Measurements from ENCODE around the gene SUSD5.
A peak's percentile ranks its signal among the peaks of the same experiment; 100 is the strongest.
"Not testable (repeated sequence)": the region's sequence is repeated elsewhere in the genome, so short reads cannot be mapped to it uniquely, and the experiment has no call there.

Gene SUSD5

GRCh38 chr3:33152363-33153360 is 65.9 kb downstream of the SUSD5 start:
- peak; percentile 14 for DNase-seq (ENCODE audit: low spot score)

DNA sequence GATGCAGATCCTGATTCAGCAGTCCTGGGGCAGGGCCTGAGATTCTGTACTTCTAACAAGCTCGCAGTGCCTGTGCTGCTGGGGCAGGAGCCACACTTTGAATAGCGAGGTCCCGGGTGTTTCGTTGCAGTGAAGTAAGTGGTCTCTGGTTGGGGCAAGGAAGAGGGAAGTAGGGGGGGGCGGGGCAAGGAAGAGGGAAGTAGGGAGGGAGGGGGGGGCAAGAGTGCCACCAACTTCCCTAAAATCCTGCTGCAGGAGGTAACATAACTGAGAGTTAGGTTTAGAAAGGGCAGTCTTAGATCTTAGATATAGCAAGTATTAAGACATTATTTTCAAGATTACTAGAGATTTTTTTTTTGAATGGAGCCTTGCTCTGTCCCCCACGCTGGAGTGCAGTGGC is 69.3 kb downstream of the SUSD5 start:
- DNase-seq (ENCODE audit: low spot score) = no peak

DNA sequence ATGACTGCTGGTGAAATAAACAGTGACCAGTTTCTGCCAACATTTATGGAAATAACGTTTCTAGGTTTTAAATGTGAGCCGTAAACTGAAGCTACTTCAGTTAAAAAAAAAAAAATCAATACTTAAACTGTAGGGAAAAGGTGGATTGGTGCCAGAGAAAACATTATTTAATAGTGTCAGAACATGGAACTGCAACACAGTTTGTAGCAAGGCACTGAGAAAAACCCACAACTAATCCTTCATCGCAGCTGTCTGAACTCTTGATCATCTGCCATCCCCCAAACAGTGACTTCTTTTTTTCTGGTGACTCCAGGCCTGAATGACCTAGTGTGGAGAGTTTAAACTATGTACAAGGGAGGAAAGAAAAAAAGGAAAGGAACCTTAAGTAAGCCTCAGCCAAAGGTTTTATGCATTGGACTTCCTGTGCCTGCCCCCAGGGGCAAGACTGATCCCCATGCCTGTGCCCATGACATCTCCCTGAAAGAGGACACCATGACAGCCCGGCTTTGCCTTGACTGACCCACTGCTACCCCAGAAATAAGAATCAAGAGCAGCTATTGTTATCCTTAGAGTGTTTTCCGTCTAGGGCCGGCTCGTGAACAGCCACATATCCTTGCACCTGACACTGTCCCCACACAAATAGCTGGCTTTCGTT is 71.7 kb downstream of the SUSD5 start:
- no peak for DNase-seq (ENCODE audit: low spot score)

DNA sequence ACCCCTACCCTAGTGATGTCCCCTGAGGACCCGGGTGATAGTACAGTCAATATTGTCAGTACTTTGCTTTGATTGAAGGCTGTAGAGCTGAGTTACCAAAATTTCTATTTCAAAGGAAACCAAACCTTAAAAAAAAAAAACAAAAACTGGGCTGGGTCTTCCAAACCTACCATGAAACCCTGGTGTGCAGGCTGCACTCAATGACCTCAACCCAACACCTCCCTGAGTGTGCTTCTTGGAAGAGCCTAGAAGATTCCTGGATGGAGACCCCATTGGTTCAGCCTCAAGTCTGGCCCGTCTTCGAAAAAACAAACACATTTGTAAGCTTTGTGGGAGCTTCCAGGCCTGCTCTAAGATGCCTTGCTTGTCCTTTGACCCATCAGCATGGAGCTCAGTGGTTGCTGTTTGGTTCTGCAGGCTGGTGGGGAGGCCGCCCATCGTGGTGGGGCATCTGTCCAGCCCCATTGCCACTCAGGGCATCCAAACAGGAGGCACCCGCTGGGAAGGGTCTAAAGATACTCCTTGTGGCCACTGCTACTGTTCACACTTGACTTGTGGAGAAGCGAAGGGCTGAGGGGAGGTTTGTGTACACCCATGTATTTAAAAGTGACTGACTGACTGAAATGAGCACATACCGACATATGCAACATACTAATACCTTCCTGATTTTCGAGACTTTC is 72.6 kb downstream of the SUSD5 start:
- no peak for DNase-seq (ENCODE audit: low spot score)

GRCh38 chr3:33145221-33145900 is 73.2 kb downstream of the SUSD5 start:
- DNase-seq (ENCODE audit: low spot score) = no peak

- no peak for DNase-seq (ENCODE audit: low spot score)
Measured at GRCh38 chr3:33144433-33144832, 74.2 kb downstream of the SUSD5 start.

DNA sequence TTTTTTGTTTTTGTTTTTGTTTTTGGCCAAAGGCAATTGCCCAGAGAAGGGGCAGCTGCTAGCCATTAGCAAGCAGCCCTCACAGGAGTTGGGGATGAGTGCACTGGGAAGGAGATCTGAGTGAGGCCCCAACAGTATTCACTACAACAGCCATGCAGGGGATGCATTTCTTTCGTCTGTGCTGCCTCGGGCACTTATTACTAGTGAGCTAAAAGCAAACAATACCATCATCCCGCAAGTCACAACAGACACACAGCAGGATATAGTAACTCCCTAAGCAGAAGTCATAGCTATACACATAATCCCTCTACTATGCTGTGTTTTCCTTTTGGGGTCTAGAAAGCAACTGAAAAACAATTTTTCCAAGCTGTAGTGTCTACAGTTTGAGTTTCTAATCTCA is 77.6 kb downstream of the SUSD5 start:
- no peak for DNase-seq (ENCODE audit: low spot score)

- DNase-seq (ENCODE audit: low spot score) = no peak
Measured at GRCh38 chr3:33139996-33140395, 78.6 kb downstream of the SUSD5 start.

GRCh38 chr3:33139006-33139623 is 79.5 kb downstream of the SUSD5 start:
- not testable (repeated sequence) for DNase-seq (ENCODE audit: low spot score)

- no peak for DNase-seq (ENCODE audit: low spot score)
Measured at GRCh38 chr3:33137691-33138090, 80.9 kb downstream of the SUSD5 start.

DNA sequence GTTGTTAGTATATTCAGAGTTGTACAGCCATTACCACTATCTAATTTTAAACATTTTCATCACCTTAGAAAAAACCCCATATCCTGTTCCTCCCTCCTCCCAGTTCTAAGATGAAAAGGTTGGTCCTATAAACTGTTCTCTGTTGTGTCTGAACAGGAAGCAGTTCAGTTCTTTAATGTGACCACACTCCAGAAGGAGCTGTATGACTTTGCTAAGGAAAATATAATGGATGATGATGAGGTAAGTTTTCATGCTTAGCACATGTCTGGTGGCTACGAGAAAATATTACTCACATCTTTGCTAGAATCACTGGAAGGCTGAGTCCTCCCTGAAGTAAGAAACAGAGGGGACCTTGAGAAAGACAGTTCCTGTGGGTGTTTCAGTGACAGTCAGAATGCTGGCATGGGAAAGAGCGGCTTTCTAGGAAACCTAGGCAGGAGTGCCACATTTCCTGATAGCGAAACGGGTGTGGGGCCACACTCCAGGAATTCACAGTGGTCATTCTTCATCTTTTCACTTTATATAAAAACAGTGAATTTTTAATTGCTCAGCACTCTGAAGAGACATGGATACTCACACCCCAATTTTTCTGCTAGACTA is 84.5 kb downstream of the SUSD5 start:
- no peak for DNase-seq (ENCODE audit: low spot score)

DNA sequence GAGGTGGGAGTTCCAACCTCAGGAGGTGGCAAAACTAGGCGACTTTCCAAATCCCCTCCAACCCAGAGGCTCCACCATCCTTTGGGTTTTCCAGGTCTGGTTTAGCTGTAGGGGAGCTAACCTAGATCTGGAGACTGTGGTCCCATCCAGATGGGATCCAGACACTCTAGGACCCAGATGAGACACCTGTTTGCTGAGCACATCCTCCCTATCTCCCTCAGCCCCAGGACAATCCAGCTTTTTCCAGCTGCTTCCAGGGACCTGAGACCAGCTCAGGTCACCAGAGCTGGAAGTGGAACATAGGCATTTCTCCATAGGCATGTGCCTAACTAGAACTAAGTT is 86.6 kb downstream of the SUSD5 start:
- DNase-seq (ENCODE audit: low spot score) = no peak

DNA sequence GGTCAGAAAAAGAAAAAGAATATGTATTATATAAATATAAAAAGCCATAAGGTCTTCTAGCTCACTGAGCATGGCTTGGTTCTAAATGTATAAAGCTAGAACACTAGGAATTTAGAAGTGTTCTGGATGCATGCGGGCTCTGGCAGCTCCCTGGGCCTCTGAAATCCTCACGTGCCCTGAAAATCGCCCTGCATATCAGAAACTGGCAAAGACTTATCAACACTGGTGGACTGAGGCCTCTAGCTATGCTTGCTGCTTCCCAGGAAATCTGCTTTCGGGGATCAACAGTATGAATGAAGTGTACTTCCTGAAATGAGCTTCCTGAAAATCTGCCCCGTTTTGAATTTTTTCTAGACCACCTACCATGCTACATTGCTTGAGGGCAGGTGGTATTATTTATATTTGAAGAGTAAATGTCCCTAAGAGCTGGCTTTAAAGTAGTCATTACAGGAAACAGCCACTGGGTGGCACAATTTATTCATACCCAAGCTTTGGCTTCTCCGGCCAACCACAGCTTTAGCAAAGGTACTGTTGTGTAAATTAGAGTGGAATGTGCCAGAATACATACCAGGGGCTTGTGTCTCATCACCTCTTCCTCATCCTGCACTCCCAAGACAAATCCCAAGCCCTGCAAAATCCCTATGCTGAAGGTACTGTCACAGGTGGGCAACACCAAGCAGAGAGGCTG is 87.1 kb downstream of the SUSD5 start:
- DNase-seq (ENCODE audit: low spot score) = peak; percentile 78

- no peak for DNase-seq (ENCODE audit: low spot score)
Measured at GRCh38 chr3:33130144-33130543, 88.5 kb downstream of the SUSD5 start.

DNA sequence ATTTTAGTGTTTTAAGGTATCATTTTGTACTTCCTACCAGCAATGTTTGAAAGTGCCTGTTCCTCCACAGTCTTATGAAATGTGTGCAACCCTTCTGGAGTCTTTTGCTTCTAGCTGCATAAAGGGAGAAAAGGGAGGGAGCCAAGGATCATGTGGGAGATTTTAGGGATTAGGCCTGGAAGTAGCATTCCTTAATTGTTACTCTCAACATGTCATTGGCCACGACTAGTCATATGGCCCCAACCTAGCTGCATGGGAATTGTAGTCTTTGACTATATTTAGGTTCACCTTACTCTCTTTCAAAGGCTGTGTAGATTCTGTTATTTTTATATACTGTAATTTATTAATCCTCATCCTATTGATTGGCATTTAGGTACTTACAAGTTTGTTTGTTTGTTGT is 89.9 kb downstream of the SUSD5 start:
- DNase-seq (ENCODE audit: low spot score) = peak; percentile 54

- no peak for DNase-seq (ENCODE audit: low spot score)
Measured at GRCh38 chr3:33125840-33126239, 92.8 kb downstream of the SUSD5 start.

- no peak for DNase-seq (ENCODE audit: low spot score)
Measured at GRCh38 chr3:33124638-33125037, 94.0 kb downstream of the SUSD5 start.

GRCh38 chr3:33122991-33123390 is 95.6 kb downstream of the SUSD5 start:
- no peak for DNase-seq (ENCODE audit: low spot score)

DNA sequence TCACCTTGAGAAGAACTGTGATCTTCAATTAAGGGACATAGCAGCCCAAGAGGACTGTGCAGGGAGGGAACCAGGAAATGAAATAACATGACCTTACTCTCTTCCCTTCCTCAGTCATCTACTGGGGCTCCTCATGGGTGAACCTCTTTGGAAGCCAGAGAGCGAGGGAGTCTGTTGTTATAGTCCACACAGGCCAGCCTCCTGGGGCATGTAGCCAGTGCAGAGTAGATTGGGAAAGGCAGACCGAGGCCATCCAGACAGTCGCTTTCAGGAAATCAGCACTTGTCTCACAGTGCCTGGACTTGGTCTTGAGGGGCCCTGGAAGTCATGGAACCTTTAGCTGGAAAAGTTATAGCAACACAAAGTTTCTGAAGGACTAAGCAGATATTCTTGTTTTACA is 98.7 kb downstream of the SUSD5 start:
- DNase-seq (ENCODE audit: low spot score) = no peak

DNA sequence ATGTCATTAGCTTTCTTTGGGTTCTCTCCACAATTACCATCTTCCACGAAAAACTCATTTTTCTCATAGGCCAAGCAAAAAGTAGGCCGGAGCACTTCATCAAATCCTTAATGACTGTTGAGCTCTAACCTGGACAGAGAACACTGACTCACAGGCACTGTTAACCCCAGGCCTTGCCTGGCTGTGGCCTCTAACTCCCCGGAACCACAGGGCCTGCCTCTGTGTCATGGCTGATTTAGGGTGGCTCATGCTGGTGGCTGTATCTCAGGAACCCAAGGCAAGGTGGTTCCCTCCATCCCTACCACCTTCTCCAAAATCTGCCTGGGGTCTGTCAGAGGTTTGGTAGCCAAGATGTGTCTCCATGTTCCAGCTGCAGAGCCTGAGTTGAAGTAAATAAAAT is 101.1 kb downstream of the SUSD5 start:
- no peak for DNase-seq (ENCODE audit: low spot score)
